Breast epithelium (tissue), 3 donors: ENCODE measurements around the gene SOCS1.

Experiments used
- POLR2A ChIP-seq: fragments of 450-650 bp; IDR thresholded peaks from one replicate; pipeline ENCODE4 v1.6.1; 2016; ENCODE audit warnings: antibody characterized with exemption, mild to moderate bottlenecking, moderate library complexity
- POLR2AphosphoS5 ChIP-seq, 3 donors: sonication (generic); formaldehyde crosslinking; IDR thresholded peaks; one replicate each; pipeline ENCODE4 v1.6.1; 2017; ENCODE audit warnings: antibody characterized with exemption in 3 of 3
- TF ChIP-seq, protein P1 (sequence below), 3 donors: fragments of 450-650 bp; IDR thresholded peaks; one replicate each; pipeline ENCODE4 v1.5.1; 2016 to 2017; ENCODE audit warnings: antibody characterized with exemption in 3 of 3, mild to moderate bottlenecking in 3 of 3, moderate library complexity in 3 of 3

GRCh38 chr16:11251525-11252481, 4.2 kb downstream of the SOCS1 start:
- TF ChIP-seq POLR2A (no peak), POLR2AphosphoS5 (IDR thresholded peaks at IDR 0.05) (no peak)
- TF ChIP-seq, protein P1, sequence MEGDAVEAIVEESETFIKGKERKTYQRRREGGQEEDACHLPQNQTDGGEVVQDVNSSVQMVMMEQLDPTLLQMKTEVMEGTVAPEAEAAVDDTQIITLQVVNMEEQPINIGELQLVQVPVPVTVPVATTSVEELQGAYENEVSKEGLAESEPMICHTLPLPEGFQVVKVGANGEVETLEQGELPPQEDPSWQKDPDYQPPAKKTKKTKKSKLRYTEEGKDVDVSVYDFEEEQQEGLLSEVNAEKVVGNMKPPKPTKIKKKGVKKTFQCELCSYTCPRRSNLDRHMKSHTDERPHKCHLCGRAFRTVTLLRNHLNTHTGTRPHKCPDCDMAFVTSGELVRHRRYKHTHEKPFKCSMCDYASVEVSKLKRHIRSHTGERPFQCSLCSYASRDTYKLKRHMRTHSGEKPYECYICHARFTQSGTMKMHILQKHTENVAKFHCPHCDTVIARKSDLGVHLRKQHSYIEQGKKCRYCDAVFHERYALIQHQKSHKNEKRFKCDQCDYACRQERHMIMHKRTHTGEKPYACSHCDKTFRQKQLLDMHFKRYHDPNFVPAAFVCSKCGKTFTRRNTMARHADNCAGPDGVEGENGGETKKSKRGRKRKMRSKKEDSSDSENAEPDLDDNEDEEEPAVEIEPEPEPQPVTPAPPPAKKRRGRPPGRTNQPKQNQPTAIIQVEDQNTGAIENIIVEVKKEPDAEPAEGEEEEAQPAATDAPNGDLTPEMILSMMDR (IDR thresholded peaks at IDR 0.05) = no peak
